GM12891 (cell line): ENCODE measurements around the gene GRN.

Experiments
- PAX5 ChIP-seq: IDR thresholded peaks from 2 replicates; pipeline ENCODE4 v1.6.1; 2011; ENCODE audit warnings: low read length, moderate library complexity, mild to moderate bottlenecking; ENCODE audit not compliant: insufficient read depth, severe bottlenecking
- POLR2A ChIP-seq: IDR thresholded peaks from 2 replicates; pipeline ENCODE4 v1.6.1; 2011; ENCODE audit warnings: low read depth, low read length, control low read depth
- POLR2AphosphoS5 ChIP-seq: IDR thresholded peaks from 2 replicates; pipeline ENCODE4 v1.6.1; 2011; ENCODE audit warnings: low read depth, low read length, control low read depth
- POU2F2 ChIP-seq: IDR thresholded peaks from 2 replicates; pipeline ENCODE4 v1.6.1; 2011; ENCODE audit warnings: low read depth, mild to moderate bottlenecking, control low read depth, low read length, moderate library complexity
- SPI1 ChIP-seq: IDR thresholded peaks from 2 replicates; pipeline ENCODE4 v1.6.1; 2011; ENCODE audit warnings: low read depth, low read length, control low read depth
- TAF1 ChIP-seq: IDR thresholded peaks from 2 replicates; pipeline ENCODE4 v1.6.1; 2011; ENCODE audit warnings: low read depth, low read length, control low read depth

DNA sequence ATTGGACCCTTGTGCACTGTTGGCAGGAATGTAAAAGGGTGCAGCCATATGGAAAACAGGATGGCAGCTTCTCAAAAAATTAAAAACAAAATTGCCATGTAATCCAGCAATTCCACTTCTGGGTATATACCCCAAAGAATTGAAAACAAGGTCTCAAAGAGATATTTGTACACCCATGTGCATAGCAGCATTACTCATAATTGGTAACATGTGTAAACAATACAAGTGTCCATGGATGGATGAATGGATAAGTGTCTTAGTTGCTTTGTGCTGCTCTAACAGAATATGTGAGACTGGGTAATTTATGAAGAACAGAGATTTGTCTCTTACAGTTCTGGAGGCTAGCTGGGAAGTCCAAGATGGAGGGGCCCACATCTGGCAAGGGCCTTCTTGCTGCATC is 40.5 kb upstream of the GRN start:
- TF ChIP-seq POLR2A (no peak), POLR2AphosphoS5 (no peak), TAF1 (no peak), POU2F2 (no peak), SPI1 (no peak), PAX5 (no peak)
